ENCODE measurements around the gene LTBP1. TPM values are rescaled to one million over a fixed set of nuclear protein-coding genes. Genes with fewer than 3 reads are reported as not detected.
A peak's percentile ranks its signal among the peaks of the same experiment; 100 is the strongest.

LTBP1 gene
- total and polyA plus RNA-seq, 2 of the 13 experiments (the other 11 are each of a cell fraction or from before 2014, with no cell fraction given), result 0.12 to 0.22 TPM

- no peaks in the 10 kb centered on the region for H3K27me3 ChIP-seq (ENCODE audit: control insufficient read depth in 1 of 2, insufficient read depth in 2 of 2, low read length in 2 of 2)
- no peaks in the 10 kb centered on the region for H3K79me2 ChIP-seq (ENCODE audit: insufficient read depth, low read length)
- H3K9me3 ChIP-seq (ENCODE audit: low read length), result no peaks in the 10 kb centered on the region
- POLR2A ChIA-PET, result no interaction called here
- no peak for FAIRE-seq
- no peak overlapping the region for H3K4me2 ChIP-seq (ENCODE audit: low read depth, low read length)
- no peak overlapping the region for H3K4me3 ChIP-seq (replicated peaks in 1 of 3; ENCODE audit: insufficient read depth in 1 of 3, low read depth in 2 of 3, low read length in 3 of 3)
- H3K9ac ChIP-seq (ENCODE audit: insufficient read depth, low read depth, low read length), result no peak overlapping the region
- CTCF ChIA-PET (ENCODE audit: low intra/inter-chr PET ratio, low total read pairs), result no interaction called here
- H3K4me1 ChIP-seq (ENCODE audit: insufficient read depth, low read length), result no peaks in the 10 kb centered on the region
- in situ Hi-C loops (cut with HindIII; ENCODE audit: extremely low pct_ligation_motif_present, low pct_unique_long_range_greater_than_20kb) (no loop called here), intact Hi-C loops (cut with micrococcal nuclease; ENCODE audit: unreplicated experiment) (no loop called here)
- no peaks in the 10 kb centered on the region for H4K20me1 ChIP-seq (ENCODE audit: insufficient read depth, low read length)
- no peaks in the 10 kb centered on the region for H3K36me3 ChIP-seq (replicated peaks in 1 of 2; ENCODE audit: control insufficient read depth in 1 of 2, insufficient read depth in 2 of 2, low read length in 2 of 2)
- BruUV-seq (replicated peaks), result no TSS peak
- H3K27ac ChIP-seq (ENCODE audit: extremely low read length, insufficient read depth, low read length), result no peak overlapping the region
- TF ChIP-seq MAFK (conservative IDR thresholded peaks at IDR 0.05 in 1 of 2, IDR thresholded peaks at IDR 0.05 in 1 of 2; ENCODE audit: low read length in 2 of 2), result peak; percentile 46 to 60; a peak in 3 of 4 replicates
- no peak for TF ChIP-seq BCL6 (CRISPR knock-in tag; IDR thresholded peaks at IDR 0.05)
- TF ChIP-seq MAFF (IDR thresholded peaks at IDR 0.05; ENCODE audit: low read depth, low read length), result 0 out of 2 replicates have a peak, but pooled peaks have one; percentile 23
- H2AFZ ChIP-seq (ENCODE audit: low read length), result no peak overlapping the region
- no peak for DNase-seq (ENCODE audit: low spot score)
- no peak for ATAC-seq
- WGBS (ENCODE audit: low lambda C conversion rate), result 11% methylated on average over 5 of the region's 5 CpGs
Measured at GRCh38 chr2:33265584-33266338, 319.0 kb downstream of the LTBP1 start.

- ATAC-seq, result no peak
- Histone ChIP-seq H4K20me1 (ENCODE audit: insufficient read depth, low read length) (no peaks in the 10 kb centered on the region), H3K4me1 (ENCODE audit: insufficient read depth, low read length) (no peaks in the 10 kb centered on the region), H3K27me3 (ENCODE audit: control insufficient read depth in 1 of 2, insufficient read depth in 2 of 2, low read length in 2 of 2) (no peaks in the 10 kb centered on the region), H3K4me3 (replicated peaks in 1 of 3; ENCODE audit: insufficient read depth in 1 of 3, low read depth in 2 of 3, low read length in 3 of 3) (no peak overlapping the region), H3K9ac (ENCODE audit: insufficient read depth, low read depth, low read length) (no peak overlapping the region), H3K4me2 (ENCODE audit: low read depth, low read length) (no peak overlapping the region), H3K27ac (ENCODE audit: extremely low read length, insufficient read depth, low read length) (no peak overlapping the region), H2AFZ (ENCODE audit: low read length) (no peak overlapping the region), H3K79me2 (ENCODE audit: insufficient read depth, low read length) (no peaks in the 10 kb centered on the region), H3K9me3 (ENCODE audit: low read length) (no peaks in the 10 kb centered on the region), H3K36me3 (replicated peaks in 1 of 2; ENCODE audit: control insufficient read depth in 1 of 2, insufficient read depth in 2 of 2, low read length in 2 of 2) (no peaks in the 10 kb centered on the region)
- WGBS (ENCODE audit: low lambda C conversion rate), result 3% methylated on average over 4 of the region's 6 CpGs
- ChIA-PET CTCF (ENCODE audit: low intra/inter-chr PET ratio, low total read pairs) (no interaction called here), POLR2A (no interaction called here)
- intact Hi-C loops (cut with micrococcal nuclease; ENCODE audit: unreplicated experiment), result no loop called here
- no peak for DNase-seq (ENCODE audit: low spot score)
- FAIRE-seq, result no peak
- no TSS peak for BruUV-seq (replicated peaks)
- in situ Hi-C loops (cut with HindIII; ENCODE audit: extremely low pct_ligation_motif_present, low pct_unique_long_range_greater_than_20kb), result no loop called here
- TF ChIP-seq NCOR1 (IDR thresholded peaks at IDR 0.05; ENCODE audit: borderline replicate concordance, low read length), result no peak
- no peak for TF ChIP-seq MTF1 (CRISPR knock-in tag; IDR thresholded peaks at IDR 0.05)
- no peak for TF ChIP-seq ZBTB37 (CRISPR knock-in tag; IDR thresholded peaks at IDR 0.05)
- no peak for TF ChIP-seq ZNF800 (CRISPR knock-in tag; IDR thresholded peaks at IDR 0.05)
- TF ChIP-seq CREB1 (IDR thresholded peaks at IDR 0.05), result 0 out of 2 replicates have a peak, but pooled peaks have one; percentile 26
- TF ChIP-seq CREB1 (CRISPR knock-in tag; IDR thresholded peaks at IDR 0.05), result no peak
- TF ChIP-seq ZNF674 (CRISPR knock-in tag; IDR thresholded peaks at IDR 0.05; ENCODE audit: low read depth), result no peak
- no peak for TF ChIP-seq ZNF17 (CRISPR knock-in tag; IDR thresholded peaks at IDR 0.05)
- TF ChIP-seq HDAC1 (CRISPR knock-in tag; IDR thresholded peaks at IDR 0.05), result no peak
Measured at GRCh38 chr2:33266467-33266866, 319.7 kb downstream of the LTBP1 start.

Measured in HepG2 (cell line).